GM12874 (cell line): ENCODE results near the gene FBLN5.

ENCODE experiments used
- CTCF ChIP-seq: IDR thresholded peaks from 2 replicates; pipeline ENCODE4 v1.5.1; 2011; ENCODE audit warnings: low read depth, mild to moderate bottlenecking, control low read depth, low read length, moderate library complexity; ENCODE audit not compliant: insufficient read depth

The FBLN5 gene, protein sequence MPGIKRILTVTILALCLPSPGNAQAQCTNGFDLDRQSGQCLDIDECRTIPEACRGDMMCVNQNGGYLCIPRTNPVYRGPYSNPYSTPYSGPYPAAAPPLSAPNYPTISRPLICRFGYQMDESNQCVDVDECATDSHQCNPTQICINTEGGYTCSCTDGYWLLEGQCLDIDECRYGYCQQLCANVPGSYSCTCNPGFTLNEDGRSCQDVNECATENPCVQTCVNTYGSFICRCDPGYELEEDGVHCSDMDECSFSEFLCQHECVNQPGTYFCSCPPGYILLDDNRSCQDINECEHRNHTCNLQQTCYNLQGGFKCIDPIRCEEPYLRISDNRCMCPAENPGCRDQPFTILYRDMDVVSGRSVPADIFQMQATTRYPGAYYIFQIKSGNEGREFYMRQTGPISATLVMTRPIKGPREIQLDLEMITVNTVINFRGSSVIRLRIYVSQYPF

GRCh38 chr14:91947475-91948184 lies at the start of gene FBLN5:
TSS of gene FBLN5 (minus strand) at chr14:91947694. CDS start at chr14:91947229, 465 bp downstream.
- no peak for TF ChIP-seq CTCF

GRCh38 chr14:91996948-91997371 lies 49.5 kb upstream of the FBLN5 start:
- TF ChIP-seq CTCF: peak; percentile 40; the same call in 1 of the 2 replicates

- no peak for TF ChIP-seq CTCF
Observed at GRCh38 chr14:91987192-91987591, 39.7 kb upstream of the FBLN5 start.

- no peak for TF ChIP-seq CTCF
Observed at GRCh38 chr14:91985521-91986255, 38.2 kb upstream of the FBLN5 start.

DNA sequence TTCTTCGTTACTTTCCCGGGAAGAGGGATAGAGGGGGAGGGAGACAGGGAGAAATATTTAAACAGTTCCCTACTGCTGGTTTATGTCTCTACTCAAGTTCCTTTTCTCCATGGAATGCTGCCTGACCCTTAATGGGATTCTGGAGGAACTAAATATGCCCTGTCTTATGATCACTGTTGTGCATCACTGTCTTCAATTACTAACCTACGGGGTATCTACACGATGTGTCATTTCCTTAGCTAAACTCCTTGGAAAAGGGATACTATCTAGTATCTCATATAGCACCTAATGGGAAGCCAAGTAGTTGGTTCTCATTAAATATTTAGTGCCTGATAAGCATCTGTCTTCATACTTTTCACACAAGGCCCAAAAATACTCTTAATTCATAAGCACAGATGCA lies 37.5 kb upstream of the FBLN5 start:
- TF ChIP-seq CTCF: no peak

DNA sequence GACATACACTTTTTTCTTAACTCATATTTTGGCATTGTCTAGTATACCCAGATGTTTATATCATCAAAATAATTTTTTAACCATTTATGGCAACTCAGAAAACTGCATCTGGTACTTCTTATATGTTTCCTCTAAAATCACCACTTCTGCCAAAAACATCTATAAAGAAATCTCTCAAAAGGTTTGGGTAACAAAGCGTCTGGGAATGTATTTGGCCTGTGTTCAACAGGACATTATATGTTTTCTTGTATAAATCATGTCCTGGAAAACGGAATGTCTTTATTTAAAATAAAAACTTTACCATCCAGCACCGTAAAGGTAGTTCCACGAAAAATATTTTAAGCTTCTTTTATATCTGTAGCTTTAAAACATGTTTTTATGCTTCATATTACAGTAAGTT lies 36.1 kb upstream of the FBLN5 start:
- TF ChIP-seq CTCF: no peak

DNA sequence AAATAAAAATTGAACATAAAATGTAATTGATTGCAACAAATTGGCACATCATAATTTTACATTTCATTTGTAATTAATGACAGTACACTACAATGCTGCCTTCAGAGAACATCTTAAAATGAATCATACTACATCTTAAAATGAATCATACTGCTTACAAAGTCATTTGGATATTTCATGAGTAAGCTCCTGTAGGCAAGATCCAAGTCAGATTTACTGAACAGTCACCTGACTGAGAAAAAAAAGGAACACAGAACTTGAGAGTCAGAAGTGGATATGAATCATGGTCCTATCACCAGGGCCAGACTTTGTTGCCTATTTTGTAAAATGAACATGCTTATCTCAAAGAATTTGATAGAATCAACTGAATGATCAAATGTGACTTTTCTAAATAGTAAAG lies 32.7 kb upstream of the FBLN5 start:
- TF ChIP-seq CTCF: no peak
